GM19438 (cell line): ENCODE results near the gene RSAD2.
"Not testable (repeated sequence)": the region's sequence is repeated elsewhere in the genome, so short reads cannot be mapped to it uniquely, and the experiment has no call there.

Source experiments
- ATAC-seq: cut with Tn5 transposase; IDR thresholded peaks from one replicate; pipeline ENCODE4 v1.9.1; 2021; ENCODE audit warnings: low read depth; ENCODE audit not compliant: unreplicated experiment

Gene RSAD2

GRCh38 chr2:6924101-6924923 lies 46.7 kb downstream of the RSAD2 start:
- ATAC-seq, result no peak

GRCh38 chr2:6924924-6925409 lies 47.4 kb downstream of the RSAD2 start:
- no peak for ATAC-seq

- no peak for ATAC-seq
Observed at GRCh38 chr2:6926071-6926732, 48.6 kb downstream of the RSAD2 start.

- no peak for ATAC-seq
Observed at GRCh38 chr2:6927186-6927585, 49.6 kb downstream of the RSAD2 start.

- no peak for ATAC-seq
Observed at GRCh38 chr2:6927753-6928152, 50.2 kb downstream of the RSAD2 start.

- no peak for ATAC-seq
Observed at GRCh38 chr2:6928452-6928851, 50.9 kb downstream of the RSAD2 start.

- ATAC-seq, result no peak
Observed at GRCh38 chr2:6929196-6929819, 51.7 kb downstream of the RSAD2 start.

GRCh38 chr2:6930923-6931647 lies 53.5 kb downstream of the RSAD2 start:
- no peak for ATAC-seq

GRCh38 chr2:6931753-6932152 lies 54.2 kb downstream of the RSAD2 start:
- ATAC-seq, result no peak

- ATAC-seq, result no peak
Observed at GRCh38 chr2:6932206-6932605, 54.6 kb downstream of the RSAD2 start.

GRCh38 chr2:6932828-6933227 lies 55.3 kb downstream of the RSAD2 start:
- no peak for ATAC-seq

- ATAC-seq, result no peak
Observed at GRCh38 chr2:6933911-6934310, 56.3 kb downstream of the RSAD2 start.

- no peak for ATAC-seq
Observed at GRCh38 chr2:6934345-6934744, 56.8 kb downstream of the RSAD2 start.

- ATAC-seq, result no peak
Observed at GRCh38 chr2:6934758-6935651, 57.4 kb downstream of the RSAD2 start.

GRCh38 chr2:6935652-6936020 lies 58.1 kb downstream of the RSAD2 start:
- ATAC-seq, result not testable (repeated sequence)

GRCh38 chr2:6937157-6937556 lies 59.6 kb downstream of the RSAD2 start:
- no peak for ATAC-seq

- ATAC-seq, result no peak
Observed at GRCh38 chr2:6937582-6937981, 60.0 kb downstream of the RSAD2 start.

- no peak for ATAC-seq
Observed at GRCh38 chr2:6939071-6939470, 61.5 kb downstream of the RSAD2 start.

GRCh38 chr2:6940820-6941219 lies 63.2 kb downstream of the RSAD2 start:
- no peak for ATAC-seq
